ENCODE data around the gene COPZ1.
A peak's percentile ranks its signal among the peaks of the same experiment; 100 is the strongest.

The COPZ1 gene

GRCh38 chr12:54398995-54399793 is 74.3 kb downstream of the COPZ1 start:
- DNase-seq = peak; percentile 85 to 90

DNA sequence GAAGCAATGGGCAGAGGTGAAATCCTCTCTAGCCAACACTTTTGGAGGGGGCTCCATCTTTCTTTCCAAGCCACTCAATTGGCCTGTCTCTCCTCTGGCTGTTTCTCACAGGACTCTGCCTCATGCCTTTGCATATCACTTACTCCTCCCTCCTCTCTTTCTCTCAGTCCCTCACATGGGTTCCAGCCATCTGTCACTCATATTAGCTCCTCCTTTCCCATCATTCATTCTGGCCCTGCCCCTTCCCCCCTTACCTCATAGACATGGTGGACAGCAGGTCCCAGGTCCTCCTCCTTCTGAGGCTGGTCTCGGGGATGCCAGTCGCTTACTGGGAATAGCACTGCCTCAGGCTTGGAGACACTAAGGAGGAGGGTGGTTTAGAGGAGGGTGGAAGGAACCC is 76.2 kb downstream of the COPZ1 start:
- no peak for DNase-seq
